Head of caudate nucleus (tissue), 42 donors: Measurements from ENCODE around the gene UCKL1.
"Not testable (repeated sequence)": the region's sequence is repeated elsewhere in the genome, so short reads cannot be mapped to it uniquely, and the experiment has no call there.

ENCODE experiments used
- DNase-seq, 42 donors: peaks; one replicate each; pipeline versions ENCODE4 v3.0.0 to v3.0.0-alpha.2; 2020 to 2021; ENCODE audit warnings: mixed read lengths in 7 of 42
- intact Hi-C: fragments of 100-400 bp; cut with DNase I; formaldehyde crosslinking; loops from one replicate; pipeline ENCODE4 v1.15.0; 2022

UCKL1 gene

GRCh38 chr20:63962426-63963347 is 6.5 kb upstream of the UCKL1 start:
- peak in 1 of 42 donors; percentile 1 for DNase-seq
- intact Hi-C loops: no loop called here

- intact Hi-C loops: no loop called here
- DNase-seq: peak in 1 of 42 donors; percentile 1
These were observed 5.6 kb upstream of the UCKL1 start for GRCh38 chr20:63961664-63962425.

- intact Hi-C loops, DNase-seq: not testable (repeated sequence)
These were observed 4.7 kb upstream of the UCKL1 start for GRCh38 chr20:63960654-63961621.

- no peak for DNase-seq
- intact Hi-C loops: loop anchor here (5.0 kb wide), 1 partner anchor 103 kb away; the partner anchor contains the start of gene TCEA2
These were observed 3.5 kb upstream of the UCKL1 start for GRCh38 chr20:63959699-63960075.

GRCh38 chr20:63958964-63959698 is 2.9 kb upstream of the UCKL1 start:
- no peak for DNase-seq
- intact Hi-C loops: loop anchor here (5.0 kb wide), 1 partner anchor 103 kb away; the partner anchor contains the start of gene TCEA2

GRCh38 chr20:63958471-63958870 is 2.3 kb upstream of the UCKL1 start:
- intact Hi-C loops: loop anchor here (5.0 kb wide), 1 partner anchor 104 kb away; the partner anchor contains the start of gene TCEA2
- no peak for DNase-seq

GRCh38 chr20:63957690-63958441 is 1.6 kb upstream of the UCKL1 start:
- intact Hi-C loops: loop anchor here (5.0 kb wide), 1 partner anchor 104 kb away; the partner anchor contains the start of gene TCEA2

GRCh38 chr20:63957004-63957689 is 931 bp upstream of the UCKL1 start:
- peak in 37 of 42 donors; percentile 36 to 81 (median 63) for DNase-seq
- intact Hi-C loops: loop anchor here (5.0 kb wide), 1 partner anchor 105 kb away; the partner anchor contains the start of gene TCEA2

More at GRCh38 chr20:63957690-63958441, 1.6 kb upstream of the UCKL1 start:
- peak in 10 of 42 donors; percentile 28 to 84 (median 60) for DNase-seq

- intact Hi-C loops: loop anchor here (5.0 kb wide), 1 partner anchor 106 kb away; the partner anchor contains the start of gene TCEA2
- DNase-seq: no peak
These were observed 418 bp upstream of the UCKL1 start for GRCh38 chr20:63956664-63957003.

GRCh38 chr20:63955281-63955826 is 862 bp downstream of the UCKL1 start:
- DNase-seq: peak in 28 of 42 donors; percentile 32 to 80 (median 53)
- intact Hi-C loops: loop anchor here (5.0 kb wide), 1 partner anchor 107 kb away; the partner anchor contains the start of gene TCEA2

GRCh38 chr20:63953764-63954429 is 2.3 kb downstream of the UCKL1 start:
- no peak for DNase-seq
- intact Hi-C loops: no loop called here

GRCh38 chr20:63952769-63953168 is 3.4 kb downstream of the UCKL1 start:
- DNase-seq: no peak
- intact Hi-C loops: no loop called here

- intact Hi-C loops: no loop called here
- DNase-seq: no peak
These were observed 4.0 kb downstream of the UCKL1 start for GRCh38 chr20:63952210-63952535.

- intact Hi-C loops: no loop called here
- no peak for DNase-seq
These were observed 4.6 kb downstream of the UCKL1 start for GRCh38 chr20:63951398-63952209.
